Stimulated activated CD8-positive, alpha-beta memory T cell treated with anti-CD3 and anti-CD28 coated beads, Interleukin-7, amount 100 ng/mL, for 24 hours (primary cell): ENCODE data around the gene IL15.

Experiments
- DNase-seq: peaks from one replicate; pipeline ENCODE4 v3.0.0-alpha.2; 2020; ENCODE audit warnings: low read depth

The IL15 gene

GRCh38 chr4:141772838-141773237 lies 136.5 kb downstream of the IL15 start:
- DNase-seq = no peak

GRCh38 chr4:141782205-141782604 lies 145.8 kb downstream of the IL15 start:
- DNase-seq = no peak
